SU-DHL-6 (cell line): ENCODE data around the gene CWF19L2.

ENCODE experiments used
- EZH2phosphoT487 ChIP-seq: fragments of 200-600 bp; sonication (generic), shearing (Covaris generic); conservative IDR thresholded peaks from 2 replicates; pipeline ENCODE4 v1.6.1; 2018; ENCODE audit warnings: mild to moderate bottlenecking, antibody characterized with exemption, low read length, moderate library complexity, mixed read lengths
- TF ChIP-seq, protein P1 (sequence below): fragments of 200-600 bp; sonication (generic); IDR thresholded peaks from one replicate; pipeline ENCODE4 v1.5.1; 2017; ENCODE audit warnings: antibody characterized with exemption, mild to moderate bottlenecking, low read length, moderate library complexity; ENCODE audit not compliant: insufficient read depth, poor library complexity, severe bottlenecking

DNA sequence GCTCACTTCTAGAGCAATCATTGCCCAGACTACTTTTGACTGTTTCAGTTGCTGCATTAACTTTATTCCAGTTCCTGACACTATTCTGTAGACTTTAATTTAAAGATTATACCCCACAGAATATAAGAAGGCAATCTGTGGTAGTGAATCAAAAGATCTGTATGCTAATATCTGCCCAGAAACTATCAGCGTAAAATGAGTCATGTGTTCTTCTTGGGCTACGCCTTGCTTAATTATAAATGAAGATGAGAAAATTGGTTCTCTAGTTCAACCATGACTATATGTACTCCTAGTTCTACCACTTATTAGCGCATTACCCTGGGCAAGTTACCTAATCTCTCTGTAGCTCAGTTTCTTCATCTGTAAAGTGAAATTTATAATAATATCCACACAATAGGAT lies 128.5 kb downstream of the CWF19L2 start:
- TF ChIP-seq, protein P1, sequence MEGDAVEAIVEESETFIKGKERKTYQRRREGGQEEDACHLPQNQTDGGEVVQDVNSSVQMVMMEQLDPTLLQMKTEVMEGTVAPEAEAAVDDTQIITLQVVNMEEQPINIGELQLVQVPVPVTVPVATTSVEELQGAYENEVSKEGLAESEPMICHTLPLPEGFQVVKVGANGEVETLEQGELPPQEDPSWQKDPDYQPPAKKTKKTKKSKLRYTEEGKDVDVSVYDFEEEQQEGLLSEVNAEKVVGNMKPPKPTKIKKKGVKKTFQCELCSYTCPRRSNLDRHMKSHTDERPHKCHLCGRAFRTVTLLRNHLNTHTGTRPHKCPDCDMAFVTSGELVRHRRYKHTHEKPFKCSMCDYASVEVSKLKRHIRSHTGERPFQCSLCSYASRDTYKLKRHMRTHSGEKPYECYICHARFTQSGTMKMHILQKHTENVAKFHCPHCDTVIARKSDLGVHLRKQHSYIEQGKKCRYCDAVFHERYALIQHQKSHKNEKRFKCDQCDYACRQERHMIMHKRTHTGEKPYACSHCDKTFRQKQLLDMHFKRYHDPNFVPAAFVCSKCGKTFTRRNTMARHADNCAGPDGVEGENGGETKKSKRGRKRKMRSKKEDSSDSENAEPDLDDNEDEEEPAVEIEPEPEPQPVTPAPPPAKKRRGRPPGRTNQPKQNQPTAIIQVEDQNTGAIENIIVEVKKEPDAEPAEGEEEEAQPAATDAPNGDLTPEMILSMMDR, result no peak
- TF ChIP-seq EZH2phosphoT487, result no peak
